Retinal pigment epithelial cell (primary cell): ENCODE measurements around the gene PFKP.

Experiments
- DNase-seq: peaks from one replicate; pipeline ENCODE4 v3.0.0-alpha.2; 2010; ENCODE audit warnings: low read depth
- H3K4me3 ChIP-seq: 2 replicates; pipeline ENCODE4 v1.5.1; 2011; ENCODE audit warnings: mild to moderate bottlenecking, low read length, control low read depth, moderate library complexity
- CTCF ChIP-seq: conservative IDR thresholded peaks from 2 replicates; pipeline ENCODE4 v1.5.1; 2011; ENCODE audit warnings: low read depth, low read length, control low read depth, inconsistent platforms

The PFKP gene

GRCh38 chr10:3148041-3148440, 80.7 kb downstream of the PFKP start:
- DNase-seq: no peak
- TF ChIP-seq CTCF: no peak

DNA sequence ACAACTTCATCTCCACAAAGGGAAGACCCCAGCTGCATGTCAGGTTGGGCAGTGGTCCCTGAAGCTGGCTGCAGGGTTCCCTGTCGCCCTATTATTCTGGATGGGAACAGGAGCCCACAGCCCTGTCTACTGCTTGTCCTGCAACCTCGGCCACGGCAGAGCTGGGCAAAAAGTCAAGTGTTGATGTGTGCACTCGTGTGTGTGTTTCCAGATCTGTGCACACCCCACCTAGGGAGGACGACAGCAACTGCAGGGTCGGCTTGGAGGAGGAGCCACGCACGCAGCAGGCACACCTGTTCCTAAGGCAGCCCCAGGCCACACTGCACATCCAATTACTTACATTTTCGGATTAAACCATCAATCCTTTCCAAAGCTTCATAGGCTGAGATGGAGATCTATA, 81.6 kb downstream of the PFKP start:
- no peak for TF ChIP-seq CTCF
- H3K4me3 ChIP-seq: no peak overlapping the region
- no peak for DNase-seq

More at GRCh38 chr10:3148041-3148440, 80.7 kb downstream of the PFKP start:
- no peak overlapping the region for H3K4me3 ChIP-seq

- no peak overlapping the region for H3K4me3 ChIP-seq
- DNase-seq: no peak
- no peak for TF ChIP-seq CTCF
These were observed 82.6 kb downstream of the PFKP start for GRCh38 chr10:3149918-3150317.

DNA sequence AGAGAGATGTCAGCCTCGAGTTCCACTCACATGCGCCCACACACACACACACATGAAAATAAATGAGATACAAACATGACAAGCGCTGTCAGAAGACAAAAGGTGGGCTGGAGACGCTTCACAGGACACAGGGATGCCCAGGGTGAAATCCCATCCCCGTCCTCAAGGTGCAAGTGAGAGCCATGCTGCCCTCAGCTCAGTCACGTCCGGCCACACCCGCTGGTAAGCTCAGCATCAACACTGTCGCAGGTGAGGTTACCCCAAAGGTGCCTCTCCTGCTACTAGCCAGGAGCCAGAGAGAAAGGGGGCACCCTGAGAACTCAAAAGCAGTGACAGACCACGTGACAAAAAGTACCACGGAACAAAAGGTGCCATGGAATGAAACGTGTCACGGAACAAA, 83.0 kb downstream of the PFKP start:
- no peak for TF ChIP-seq CTCF
- H3K4me3 ChIP-seq: no peak overlapping the region
- no peak for DNase-seq

DNA sequence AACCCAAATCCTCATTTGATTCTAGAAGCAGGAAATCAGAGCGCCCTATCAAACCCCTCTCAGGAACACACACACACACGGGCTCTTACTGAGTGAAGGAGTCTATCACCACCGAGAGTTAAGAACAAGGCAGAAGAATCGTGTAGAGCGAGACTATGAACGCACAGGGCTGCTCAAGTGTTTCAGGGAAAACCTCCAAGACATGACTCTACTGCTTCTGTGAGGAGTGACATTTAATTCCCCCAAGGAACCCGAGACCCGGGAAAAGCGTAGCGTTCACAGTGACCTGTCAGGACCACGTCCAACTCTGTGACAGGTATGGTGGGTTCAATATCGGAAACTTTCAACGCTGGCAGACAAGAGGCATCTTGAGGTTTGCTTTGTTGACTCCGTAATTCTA, 83.6 kb downstream of the PFKP start:
- no peak for TF ChIP-seq CTCF
- DNase-seq: no peak
- H3K4me3 ChIP-seq: no peak overlapping the region

DNA sequence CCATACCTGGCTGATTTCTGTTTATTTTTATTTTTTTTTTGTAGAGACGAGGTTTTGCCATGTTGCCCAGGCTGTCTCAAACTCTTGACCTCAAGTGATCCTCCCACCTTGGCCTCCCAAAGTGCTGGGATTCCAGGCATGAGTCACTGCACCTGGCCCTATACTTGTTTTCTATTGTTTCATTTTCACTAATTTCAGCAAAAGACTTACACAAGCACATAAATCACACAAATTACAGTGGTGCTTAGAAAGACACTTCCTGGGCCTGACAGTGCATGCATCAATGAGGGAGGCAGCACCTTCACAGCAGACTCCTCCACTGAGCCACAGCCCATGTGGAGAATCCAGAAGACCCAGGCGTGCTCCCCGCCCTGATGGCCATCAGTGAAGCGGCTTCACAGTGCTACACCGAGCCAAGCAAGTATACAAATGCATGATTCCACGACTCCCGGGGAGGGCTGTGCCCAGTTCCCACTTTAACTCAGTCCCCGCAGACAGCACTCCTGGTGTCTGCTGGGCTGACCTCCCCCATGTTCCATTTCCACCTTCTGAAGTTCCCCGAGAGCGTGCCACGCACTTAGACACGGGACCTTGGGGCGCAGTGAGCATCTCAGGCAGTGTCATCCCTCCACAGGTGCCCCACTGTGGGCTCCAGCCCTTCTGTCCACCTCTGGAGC, 84.7 kb downstream of the PFKP start:
- no peak for DNase-seq
- TF ChIP-seq CTCF: no peak
- no peak overlapping the region for H3K4me3 ChIP-seq

DNA sequence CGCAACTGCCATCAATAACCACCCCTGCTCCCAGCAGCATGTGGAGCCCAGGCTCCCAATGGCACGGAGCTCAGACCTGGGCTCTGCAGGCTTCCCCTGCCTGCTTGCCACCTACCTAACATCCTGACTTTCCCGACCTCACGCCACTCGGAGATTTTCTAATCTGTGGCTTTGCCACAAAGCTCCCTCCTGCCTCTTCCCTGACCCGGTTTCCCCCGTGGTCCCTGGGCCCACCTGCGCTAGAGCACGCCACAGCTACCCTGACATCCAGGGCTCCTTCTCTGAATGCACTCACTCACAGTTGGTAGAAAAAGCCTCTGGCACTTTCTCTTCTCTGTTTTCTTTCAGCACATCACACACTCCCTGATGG, 85.2 kb downstream of the PFKP start:
- no peak for TF ChIP-seq CTCF

More for the DNA sequence above, 85.2 kb downstream of the PFKP start:
- no peak for DNase-seq
- no peak overlapping the region for H3K4me3 ChIP-seq
